ENCODE measurements around the gene TMC1.

- no peak for TF ChIP-seq POLR2A (IDR thresholded peaks at IDR 0.05)
- no peak for TF ChIP-seq POLR2AphosphoS5 (IDR thresholded peaks at IDR 0.05)
- TF ChIP-seq, protein P1, sequence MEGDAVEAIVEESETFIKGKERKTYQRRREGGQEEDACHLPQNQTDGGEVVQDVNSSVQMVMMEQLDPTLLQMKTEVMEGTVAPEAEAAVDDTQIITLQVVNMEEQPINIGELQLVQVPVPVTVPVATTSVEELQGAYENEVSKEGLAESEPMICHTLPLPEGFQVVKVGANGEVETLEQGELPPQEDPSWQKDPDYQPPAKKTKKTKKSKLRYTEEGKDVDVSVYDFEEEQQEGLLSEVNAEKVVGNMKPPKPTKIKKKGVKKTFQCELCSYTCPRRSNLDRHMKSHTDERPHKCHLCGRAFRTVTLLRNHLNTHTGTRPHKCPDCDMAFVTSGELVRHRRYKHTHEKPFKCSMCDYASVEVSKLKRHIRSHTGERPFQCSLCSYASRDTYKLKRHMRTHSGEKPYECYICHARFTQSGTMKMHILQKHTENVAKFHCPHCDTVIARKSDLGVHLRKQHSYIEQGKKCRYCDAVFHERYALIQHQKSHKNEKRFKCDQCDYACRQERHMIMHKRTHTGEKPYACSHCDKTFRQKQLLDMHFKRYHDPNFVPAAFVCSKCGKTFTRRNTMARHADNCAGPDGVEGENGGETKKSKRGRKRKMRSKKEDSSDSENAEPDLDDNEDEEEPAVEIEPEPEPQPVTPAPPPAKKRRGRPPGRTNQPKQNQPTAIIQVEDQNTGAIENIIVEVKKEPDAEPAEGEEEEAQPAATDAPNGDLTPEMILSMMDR (IDR thresholded peaks at IDR 0.05), result no peak
- no peak for TF ChIP-seq EP300 (IDR thresholded peaks at IDR 0.05)
Measured at GRCh38 chr9:72823971-72824370, 302.6 kb downstream of the TMC1 start.

All from suprapubic skin (tissue), 4 donors.